Brain microvascular endothelial cell (primary cell): Measurements from ENCODE around the gene MAN1A1.
A peak's percentile ranks its signal among the peaks of the same experiment; 100 is the strongest.

ENCODE experiments used
- DNase-seq: peaks from one replicate; pipeline ENCODE4 v3.0.0-alpha.2; 2020
- H3K27ac ChIP-seq: fragments of 250-450 bp; sonication (Bioruptor Pico); 2 replicates; pipeline ENCODE4 v1.5.1; 2020; ENCODE audit warnings: mild to moderate bottlenecking, moderate library complexity
- H3K27me3 ChIP-seq: fragments of 250-450 bp; sonication (Bioruptor Pico); replicated peaks from 2 replicates; pipeline ENCODE4 v1.5.1; 2020; ENCODE audit warnings: mild to moderate bottlenecking
- H3K36me3 ChIP-seq: fragments of 250-450 bp; sonication (Bioruptor Pico); replicated peaks from 2 replicates; pipeline ENCODE4 v1.5.1; 2020; ENCODE audit warnings: mild to moderate bottlenecking
- H3K4me3 ChIP-seq: 2 replicates; pipeline ENCODE4 v1.5.1; 2011; ENCODE audit warnings: low read depth, mild to moderate bottlenecking, control low read depth, low read length, moderate library complexity
- CTCF ChIP-seq: IDR thresholded peaks from 2 replicates; pipeline ENCODE4 v1.5.1; 2011; ENCODE audit warnings: low read depth, mild to moderate bottlenecking, moderate library complexity, low read length, control low read depth, inconsistent platforms; ENCODE audit errors: missing control alignments
- in situ Hi-C: cut with HindIII; loops from 2 replicates; pipeline ENCODE4 v1.10.0; 2017; ENCODE audit warnings: low sequenced_read_pairs, low pct_ligation_motif_present

The MAN1A1 gene

GRCh38 chr6:119148825-119149525, 200.6 kb downstream of the MAN1A1 start:
- TF ChIP-seq CTCF, result no peak
- in situ Hi-C loops, result no loop called here
- no peak overlapping the region for H3K4me3 ChIP-seq
- no peaks in the 10 kb centered on the region for H3K27me3 ChIP-seq
- DNase-seq, result peak; percentile 18
- H3K36me3 ChIP-seq, result no peaks in the 10 kb centered on the region
- H3K27ac ChIP-seq, result no peak overlapping the region

GRCh38 chr6:119148098-119148824, 201.3 kb downstream of the MAN1A1 start:
- peak overlapping the region; percentile 72 for H3K27ac ChIP-seq
- no peak overlapping the region for H3K4me3 ChIP-seq
- H3K27me3 ChIP-seq, result no peaks in the 10 kb centered on the region
- H3K36me3 ChIP-seq, result no peaks in the 10 kb centered on the region
- DNase-seq, result peak; percentile 70
- in situ Hi-C loops, result no loop called here
- TF ChIP-seq CTCF, result peak; percentile 72

- Histone ChIP-seq H3K27me3 (no peaks in the 10 kb centered on the region), H3K27ac (peak overlapping the region; percentile 72), H3K36me3 (no peaks in the 10 kb centered on the region), H3K4me3 (no peak overlapping the region)
- TF ChIP-seq CTCF, result no peak
- DNase-seq, result peak; percentile 98
- in situ Hi-C loops, result no loop called here
These were observed 202.2 kb downstream of the MAN1A1 start for GRCh38 chr6:119147101-119148053.

- H3K27me3 ChIP-seq, result no peaks in the 10 kb centered on the region
- TF ChIP-seq CTCF, result no peak
- in situ Hi-C loops, result no loop called here
- H3K36me3 ChIP-seq, result no peaks in the 10 kb centered on the region
- no peak overlapping the region for H3K4me3 ChIP-seq
- no peak for DNase-seq
- no peak overlapping the region for H3K27ac ChIP-seq
These were observed 204.4 kb downstream of the MAN1A1 start for GRCh38 chr6:119145111-119145510.

- in situ Hi-C loops, result no loop called here
- no peak for TF ChIP-seq CTCF
- no peak for DNase-seq
- H3K36me3 ChIP-seq, result no peaks in the 10 kb centered on the region
- H3K27me3 ChIP-seq, result no peaks in the 10 kb centered on the region
- H3K4me3 ChIP-seq, result no peak overlapping the region
- no peak overlapping the region for H3K27ac ChIP-seq
These were observed 206.9 kb downstream of the MAN1A1 start for GRCh38 chr6:119142637-119143036.
